Activated CD4-positive, alpha-beta T cell treated with anti-CD3 and anti-CD28 coated beads, Interleukin-2, Interleukin-4, amounts not matched to agents 100 ng/mL and 50 ng/mL, durations not matched to agents 16 hours and 8 hours (primary cell): ENCODE data around the gene HSF5.
A peak's percentile ranks its signal among the peaks of the same experiment; 100 is the strongest.

Experiments
- DNase-seq: peaks from one replicate; pipeline ENCODE4 v3.0.0-alpha.2; 2020; ENCODE audit warnings: low spot score

HSF5 gene

DNA sequence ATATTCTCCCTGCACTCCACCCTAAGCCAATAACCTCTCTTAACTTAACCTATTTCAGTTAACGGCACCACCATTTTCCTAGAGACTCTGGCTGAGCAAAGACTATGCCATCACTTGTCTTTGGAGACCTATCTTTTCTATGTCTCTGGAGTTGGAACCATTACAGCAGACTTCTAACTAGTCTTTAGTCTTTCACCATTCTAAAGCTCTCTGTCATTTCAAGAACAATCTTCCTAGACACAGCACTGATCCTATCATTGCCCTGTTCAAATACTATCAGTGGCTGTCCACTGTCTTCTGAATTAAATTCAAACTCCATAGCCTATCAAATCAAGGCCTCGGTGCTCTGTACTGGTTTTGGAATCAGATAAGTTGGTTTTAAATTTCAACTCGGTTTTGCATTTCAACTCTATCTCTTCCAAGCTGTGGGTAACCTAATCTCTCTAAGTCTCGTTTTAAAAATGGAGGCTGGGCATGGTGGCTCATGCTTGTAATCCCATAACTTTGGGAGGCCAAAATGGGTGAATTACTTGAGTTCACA lies 102.8 kb downstream of the HSF5 start:
- no peak for DNase-seq

DNA sequence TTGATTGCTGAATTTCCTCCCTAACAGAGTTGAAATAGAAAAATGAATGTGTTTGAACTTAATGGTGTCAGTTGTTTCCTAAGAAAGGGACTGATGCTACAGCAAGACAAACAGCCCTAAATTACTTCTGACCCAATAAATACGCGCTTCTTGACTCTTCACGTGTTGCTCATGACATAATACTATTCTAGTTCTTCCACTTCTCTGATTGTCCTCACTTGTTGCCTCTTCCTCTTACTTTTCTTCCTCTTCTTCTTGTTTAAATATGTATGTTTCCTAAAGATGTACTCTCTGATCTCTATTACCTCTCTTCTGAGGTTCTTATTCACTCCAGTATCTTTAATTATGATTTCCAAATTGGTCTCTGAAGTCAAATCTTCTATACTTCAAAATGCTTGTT lies 103.3 kb downstream of the HSF5 start:
- no peak for DNase-seq

DNA sequence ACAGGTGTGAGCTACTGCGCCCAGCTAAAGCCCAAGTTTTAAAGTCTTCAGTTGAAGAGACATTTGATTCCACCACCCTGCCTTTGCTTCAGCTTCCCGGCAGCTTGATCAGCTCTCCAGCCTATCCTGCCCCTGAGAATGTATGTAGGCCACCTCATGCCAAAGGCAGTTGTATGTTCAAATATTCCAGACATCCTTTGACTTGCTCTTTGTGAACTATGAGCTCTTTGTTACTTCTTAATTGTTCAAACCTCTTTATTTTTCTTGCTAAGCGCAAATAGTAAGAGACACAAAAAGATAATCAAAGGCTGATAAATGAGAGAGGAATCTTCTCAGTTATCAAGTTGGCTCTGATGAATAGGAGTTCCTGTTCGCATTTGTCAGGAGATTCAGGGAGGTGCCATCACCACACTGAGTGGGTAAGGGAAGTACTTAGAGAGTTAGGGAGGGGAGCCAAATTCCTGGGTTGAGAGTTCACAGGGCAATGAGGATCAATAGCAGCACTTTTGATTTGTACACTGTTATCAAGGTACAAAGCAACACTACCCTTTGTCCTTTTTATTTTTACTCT lies 104.2 kb downstream of the HSF5 start:
- DNase-seq = no peak

DNA sequence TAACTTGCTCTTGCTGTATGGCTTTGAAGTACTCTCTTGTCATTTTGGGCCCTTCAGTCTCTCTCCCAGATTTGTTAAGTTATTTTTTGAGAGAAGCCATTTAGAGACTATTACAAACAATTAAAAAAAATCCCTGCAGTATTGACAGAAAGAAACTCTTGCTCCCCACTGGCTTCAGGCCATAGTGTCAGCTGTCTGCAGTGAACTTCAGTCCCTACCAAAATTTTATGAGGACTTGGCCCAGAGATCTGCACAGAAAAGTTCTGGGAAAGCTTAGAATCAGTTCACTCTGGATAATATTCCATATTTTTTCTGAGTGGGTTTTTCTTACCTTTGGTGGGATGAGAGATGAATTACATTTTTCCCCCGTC lies 105.4 kb downstream of the HSF5 start:
- DNase-seq = no peak

DNA sequence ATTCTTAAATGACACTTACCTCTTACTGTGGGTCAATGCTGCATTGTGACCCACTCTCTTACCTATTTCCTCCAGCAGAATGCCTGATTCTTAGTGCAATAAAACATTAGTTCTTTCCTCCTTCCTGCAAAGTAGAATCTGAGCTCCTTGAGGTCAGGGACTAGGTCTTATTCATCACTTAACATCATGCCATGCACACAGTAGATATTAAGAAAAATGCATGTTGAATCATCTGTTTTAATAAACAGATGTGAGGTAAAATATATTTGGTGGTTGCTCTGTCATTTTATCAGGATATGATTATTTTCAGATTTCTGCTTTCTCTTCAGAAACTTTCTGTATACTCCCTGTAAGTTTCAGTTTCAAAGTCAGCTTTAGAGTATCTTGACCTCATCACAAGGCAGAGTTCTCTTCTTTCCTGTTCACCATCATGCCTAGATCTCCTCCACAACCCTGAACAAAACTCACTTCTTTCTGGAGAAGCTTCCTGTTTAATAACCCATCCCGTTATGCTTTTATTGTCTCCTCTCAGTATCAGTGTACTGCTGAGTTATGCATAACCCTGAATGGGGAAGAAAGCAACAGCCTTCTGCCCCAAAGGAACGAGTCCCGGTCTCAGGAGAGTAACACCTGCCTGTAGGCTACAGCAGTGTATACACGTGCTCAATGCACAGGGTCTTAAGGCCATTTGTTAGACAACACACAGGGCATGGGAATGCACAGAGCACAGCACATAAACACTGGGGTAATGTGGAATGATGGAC lies 105.9 kb downstream of the HSF5 start:
- DNase-seq = peak; percentile 38

- no peak for DNase-seq
These were observed 106.8 kb downstream of the HSF5 start for GRCh38 chr17:58381124-58382035.

DNA sequence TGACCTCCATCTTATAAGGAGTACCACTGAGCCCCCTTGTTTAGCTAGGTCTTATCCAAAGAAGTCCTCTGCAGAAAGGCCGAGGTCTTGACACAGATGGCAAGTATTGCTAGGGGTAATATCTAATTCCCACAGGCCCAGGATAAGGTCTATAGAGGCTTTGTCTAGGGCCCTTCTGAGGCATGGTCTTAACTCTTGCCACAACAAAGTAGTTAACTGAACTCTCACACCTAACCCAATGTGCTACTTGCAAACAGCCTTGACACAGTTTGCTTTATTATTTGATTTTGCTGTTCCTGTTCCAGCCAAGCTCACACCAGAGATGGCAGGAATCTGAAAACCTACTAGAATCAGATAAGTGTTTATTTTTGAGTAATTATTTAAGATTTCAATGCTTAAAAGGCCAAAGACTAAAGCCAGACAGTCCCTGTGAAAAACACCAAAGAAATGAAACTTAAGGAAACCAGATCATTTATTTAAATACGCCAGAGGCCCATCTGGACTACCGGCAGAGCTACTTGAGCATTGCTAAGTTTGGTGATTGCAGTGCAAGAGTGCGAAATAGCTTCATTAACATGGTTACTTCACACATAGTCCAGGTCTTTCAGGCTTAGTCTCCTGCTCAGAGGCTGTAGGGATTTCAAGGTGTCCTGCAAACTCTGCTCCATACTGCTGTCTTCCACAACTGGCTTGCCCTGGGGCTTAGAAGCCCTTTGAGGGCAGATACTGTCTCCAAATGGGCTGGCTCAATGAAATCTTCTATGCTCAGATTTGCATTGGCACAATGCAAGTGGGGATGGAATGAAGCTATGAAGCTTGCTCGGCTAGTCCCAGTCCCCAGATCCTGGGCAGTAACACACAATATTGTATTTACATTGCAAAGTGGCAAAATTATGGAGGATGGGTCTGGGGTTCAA lies 107.7 kb downstream of the HSF5 start:
- no peak for DNase-seq

GRCh38 chr17:58379511-58379824 lies 108.7 kb downstream of the HSF5 start:
- DNase-seq = no peak

GRCh38 chr17:58378733-58379510 lies 109.3 kb downstream of the HSF5 start:
- DNase-seq = no peak

GRCh38 chr17:58377661-58378060 lies 110.5 kb downstream of the HSF5 start:
- DNase-seq = no peak

DNA sequence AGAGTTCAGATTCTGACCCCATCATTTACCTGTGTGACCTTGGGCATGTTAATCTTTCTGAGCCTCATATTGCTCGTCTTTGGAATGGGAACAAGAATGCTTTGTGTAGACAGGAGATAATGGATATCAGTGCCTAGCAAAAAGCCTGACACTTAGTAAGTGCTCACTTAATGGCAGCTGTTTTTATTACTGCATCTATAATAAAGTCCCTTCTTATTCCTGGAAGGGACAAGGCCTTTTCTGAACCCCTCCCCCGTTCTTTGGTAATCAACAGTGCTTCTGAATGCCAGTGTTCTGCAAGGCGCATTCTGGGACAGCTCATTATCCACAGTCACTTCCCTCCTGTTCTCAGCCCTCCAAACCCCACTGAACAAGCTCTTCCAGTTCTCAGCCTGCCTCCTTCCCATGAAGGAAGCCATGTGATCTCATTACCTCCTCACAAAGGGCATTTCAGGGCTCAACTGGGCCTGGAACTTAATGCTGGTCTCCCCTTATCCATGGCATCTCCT lies 111.1 kb downstream of the HSF5 start:
- no peak for DNase-seq

GRCh38 chr17:58376472-58377000 lies 111.7 kb downstream of the HSF5 start:
- no peak for DNase-seq

- no peak for DNase-seq
These were observed 112.4 kb downstream of the HSF5 start for GRCh38 chr17:58375811-58376210.

DNA sequence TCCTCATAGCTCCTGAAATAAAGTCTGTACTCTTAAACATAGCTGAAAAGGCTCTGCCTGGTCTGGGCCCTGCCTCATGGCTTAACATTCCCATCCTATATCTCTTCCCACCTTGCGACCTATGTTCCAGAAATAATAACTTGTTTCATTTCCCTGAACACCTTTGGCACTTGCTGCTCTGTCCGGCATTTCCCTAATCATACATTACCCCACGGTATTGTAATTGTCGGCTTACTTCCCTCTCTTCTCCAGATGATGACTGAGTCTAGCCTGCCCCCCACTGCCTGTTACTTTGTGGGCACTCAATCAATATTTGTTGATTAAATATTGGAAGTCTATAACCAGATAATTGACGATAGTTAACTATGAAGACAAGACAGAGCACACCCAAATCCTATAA lies 113.0 kb downstream of the HSF5 start:
- no peak for DNase-seq

GRCh38 chr17:58373923-58374322 lies 114.3 kb downstream of the HSF5 start:
- no peak for DNase-seq

GRCh38 chr17:58373003-58373402 lies 115.2 kb downstream of the HSF5 start:
- DNase-seq = no peak

GRCh38 chr17:58371300-58371950 lies 116.8 kb downstream of the HSF5 start:
- no peak for DNase-seq

GRCh38 chr17:58370716-58371115 lies 117.5 kb downstream of the HSF5 start:
- DNase-seq = no peak

GRCh38 chr17:58370309-58370708 lies 117.9 kb downstream of the HSF5 start:
- no peak for DNase-seq
